Liver (tissue), 9 donors: ENCODE results near the gene MFSD6L. TPM values are rescaled to one million over a fixed set of nuclear protein-coding genes. Genes with fewer than 3 reads are reported as not detected.

Experiments used
- DNase-seq: peaks from one replicate; pipeline ENCODE4 v3.0.0-alpha.2; 2017; ENCODE audit warnings: low spot score
- H3K27ac ChIP-seq, 2 donors: one replicate each; pipeline ENCODE4 v1.7.0; 2013; ENCODE audit warnings: inconsistent platforms in 2 of 2, low read length in 2 of 2, control low read depth in 1 of 2, low read depth in 1 of 2, mild to moderate bottlenecking in 1 of 2
- H3K27me3 ChIP-seq, 4 donors: one replicate each; pipeline versions ENCODE4 v1.6.1 to v1.7.0; 2013; ENCODE audit warnings: low read length in 3 of 4, inconsistent platforms in 1 of 4, mild to moderate bottlenecking in 1 of 4, moderate library complexity in 1 of 4; ENCODE audit not compliant: control insufficient read depth in 4 of 4, insufficient read depth in 4 of 4
- H3K36me3 ChIP-seq, 4 donors: one replicate each; pipeline versions ENCODE4 v1.6.1 to v1.7.0; 2013; ENCODE audit warnings: low read length in 3 of 4, mild to moderate bottlenecking in 3 of 4, low read depth in 1 of 4, moderate library complexity in 1 of 4; ENCODE audit not compliant: control insufficient read depth in 4 of 4, insufficient read depth in 3 of 4
- H3K4me1 ChIP-seq, 4 donors: one replicate each; pipeline versions ENCODE4 v1.6.1 to v1.7.0; 2013; ENCODE audit warnings: low read length in 3 of 4, mild to moderate bottlenecking in 3 of 4, moderate library complexity in 1 of 4; ENCODE audit not compliant: control insufficient read depth in 4 of 4, insufficient read depth in 4 of 4
- H3K4me3 ChIP-seq, 3 donors: one replicate each; pipeline versions ENCODE4 v1.6.1 to v1.7.0; 2013; ENCODE audit warnings: low read length in 3 of 3, control low read depth in 1 of 3, low read depth in 1 of 3, mild to moderate bottlenecking in 1 of 3
- H3K9ac ChIP-seq, 2 donors: one replicate each; pipeline ENCODE4 v1.7.0; 2013; ENCODE audit warnings: low read length in 2 of 2, mild to moderate bottlenecking in 2 of 2, moderate library complexity in 2 of 2, control low read depth in 1 of 2, low read depth in 1 of 2
- H3K9me3 ChIP-seq, 4 donors: one replicate each; pipeline versions ENCODE4 v1.6.1 to v1.7.0; 2013; ENCODE audit warnings: low read length in 3 of 4; ENCODE audit not compliant: control insufficient read depth in 4 of 4
- ATF3 ChIP-seq: IDR thresholded peaks from 2 replicates; pipeline ENCODE4 v1.6.1; 2016; ENCODE audit warnings: antibody characterized with exemption
- FOXA1 ChIP-seq: IDR thresholded peaks from 2 replicates; pipeline ENCODE4 v1.6.1; 2016; ENCODE audit warnings: antibody characterized with exemption
- FOXA2 ChIP-seq: IDR thresholded peaks from 2 replicates; pipeline ENCODE4 v1.6.1; 2016; ENCODE audit warnings: antibody characterized with exemption
- GABPA ChIP-seq, 2 donors: IDR thresholded peaks in 1 of 2; conservative IDR thresholded peaks in 1 of 2; 2 replicates each; pipeline ENCODE4 v1.6.1; 2016; ENCODE audit warnings: antibody characterized with exemption in 2 of 2, mild to moderate bottlenecking in 1 of 2, moderate library complexity in 1 of 2
- HNF4G ChIP-seq: IDR thresholded peaks from 2 replicates; pipeline ENCODE4 v1.6.1; 2016; ENCODE audit warnings: antibody characterized with exemption
- JUND ChIP-seq, 2 donors: IDR thresholded peaks; 2 replicates each; pipeline ENCODE4 v1.6.1; 2016; ENCODE audit warnings: antibody characterized with exemption in 2 of 2
- MAX ChIP-seq: IDR thresholded peaks from 2 replicates; pipeline ENCODE4 v1.6.1; 2016; ENCODE audit warnings: antibody characterized with exemption
- NR2F2 ChIP-seq: IDR thresholded peaks from 2 replicates; pipeline ENCODE4 v1.6.1; 2016; ENCODE audit warnings: antibody characterized with exemption
- RAD21 ChIP-seq, 2 donors: IDR thresholded peaks; 2 replicates each; pipeline ENCODE4 v1.6.1; 2016; ENCODE audit warnings: antibody characterized with exemption in 2 of 2, mild to moderate bottlenecking in 2 of 2
- REST ChIP-seq: IDR thresholded peaks from 2 replicates; pipeline ENCODE4 v1.6.1; 2016; ENCODE audit warnings: antibody characterized with exemption, mild to moderate bottlenecking
- RXRA ChIP-seq, 2 donors: IDR thresholded peaks; 2 replicates each; pipeline ENCODE4 v1.6.1; 2017 to 2018; ENCODE audit warnings: antibody characterized with exemption in 2 of 2, mild to moderate bottlenecking in 1 of 2
- SP1 ChIP-seq: IDR thresholded peaks from 2 replicates; pipeline ENCODE4 v1.6.1; 2018; ENCODE audit warnings: antibody characterized with exemption, mild to moderate bottlenecking
- ZBTB33 ChIP-seq: IDR thresholded peaks from 2 replicates; pipeline ENCODE4 v1.6.1; 2016; ENCODE audit warnings: antibody characterized with exemption
- WGBS: extraction: QIAGEN DNeasy Blood & Tissue Kit; methylation state at CpG from one replicate; pipeline ENCODE4 v1.1.7; 2013; 5-methylcytosine and 5-hydroxymethylcytosine counted together
- polyA plus RNA-seq, 2 donors: library from polyadenylated mRNA; stranded (reverse) in 1 of 2; unstranded in 1 of 2; fragments of 200-250 nt in 1 of 2; fragments of >200 nt in 1 of 2; fragmentation: Nextera tagmentation in 1 of 2; extraction: Ambion mirVana in 1 of 2; gene quantifications; one replicate each; pipeline versions ENCODE4 v1.2.1 to v1.2.3, GENCODE V29; 2013 to 2015
- total RNA-seq, 2 donors: library from RNA; depleted of rRNA; stranded (reverse); fragments of >200 nt; gene quantifications; one replicate each; pipeline ENCODE4 v1.2.3, GENCODE V29; 2014
- donor health status: healthy.
- donor health status: healthy.
- donor health status: healthy.
- donor health status: healthy.
- donor health status: healthy.

MFSD6L gene
- total and polyA plus RNA-seq, 4 donors, result 0.03 to 0.25 (median 0.05) TPM; not detected in 1

- no peak overlapping the region for H3K9ac ChIP-seq
- WGBS, result 95% methylated on average over 12 of the region's 12 CpGs
- no peaks in the 10 kb centered on the region for H3K9me3 ChIP-seq
- no peak for DNase-seq
- no peaks in the 10 kb centered on the region for H3K36me3 ChIP-seq
- H3K4me1 ChIP-seq, result no peaks in the 10 kb centered on the region
- no peak overlapping the region for H3K4me3 ChIP-seq
- H3K27me3 ChIP-seq, result no peaks in the 10 kb centered on the region
- no peak overlapping the region for H3K27ac ChIP-seq
- TF ChIP-seq HNF4G (no peak), RAD21 (IDR thresholded peaks at IDR 0.05) (no peak)
These were observed 39.5 kb upstream of the MFSD6L start for GRCh38 chr17:8838551-8839095.

GRCh38 chr17:8837563-8838075 is 38.5 kb upstream of the MFSD6L start:
- Histone ChIP-seq H3K4me3 (no peak overlapping the region), H3K27me3 (no peaks in the 10 kb centered on the region), H3K4me1 (no peaks in the 10 kb centered on the region), H3K36me3 (no peaks in the 10 kb centered on the region), H3K9me3 (no peaks in the 10 kb centered on the region), H3K9ac (no peak overlapping the region), H3K27ac (no peak overlapping the region)
- WGBS, result 33% methylated on average over 8 of the region's 8 CpGs
- TF ChIP-seq MAX, result no peak
- no peak for TF ChIP-seq ZBTB33
- TF ChIP-seq ATF3, result no peak
- TF ChIP-seq REST, result no peak
- TF ChIP-seq FOXA2, result no peak
- TF ChIP-seq RXRA (IDR thresholded peaks at IDR 0.05), result no peak
- no peak for TF ChIP-seq FOXA1
- TF ChIP-seq JUND (IDR thresholded peaks at IDR 0.05), result no peak
- no peak for TF ChIP-seq RAD21 (IDR thresholded peaks at IDR 0.05)
- TF ChIP-seq NR2F2, result no peak
- no peak for TF ChIP-seq SP1
- TF ChIP-seq GABPA (IDR thresholded peaks at IDR 0.05 in 1 of 2, conservative IDR thresholded peaks at IDR 0.05 in 1 of 2), result no peak
- DNase-seq, result no peak
